GM18511 (cell line): Measurements from ENCODE around the gene GRAMD1A.

Source experiments
- ATAC-seq: cut with Tn5 transposase; IDR thresholded peaks from one replicate; pipeline ENCODE4 v1.9.1; 2021; ENCODE audit warnings: mild to moderate bottlenecking, moderate library complexity; ENCODE audit not compliant: unreplicated experiment

GRAMD1A gene

GRCh38 chr19:35069696-35070095 is 69.6 kb downstream of the GRAMD1A start:
- no peak for ATAC-seq

- ATAC-seq = no peak
These were observed 70.3 kb downstream of the GRAMD1A start for GRCh38 chr19:35070471-35070870.

- no peak for ATAC-seq
These were observed 73.4 kb downstream of the GRAMD1A start for GRCh38 chr19:35073516-35073915.

GRCh38 chr19:35073941-35074340 is 73.8 kb downstream of the GRAMD1A start:
- ATAC-seq = no peak

GRCh38 chr19:35074426-35075201 is 74.5 kb downstream of the GRAMD1A start:
- no peak for ATAC-seq

GRCh38 chr19:35075202-35076025 is 75.3 kb downstream of the GRAMD1A start:
- ATAC-seq = no peak

GRCh38 chr19:35076026-35076370 is 75.9 kb downstream of the GRAMD1A start:
- ATAC-seq = no peak
